ENCODE results near the gene OR2A1.
"Not testable (repeated sequence)": the region's sequence is repeated elsewhere in the genome, so short reads cannot be mapped to it uniquely, and the experiment has no call there.

Gene OR2A1

DNA sequence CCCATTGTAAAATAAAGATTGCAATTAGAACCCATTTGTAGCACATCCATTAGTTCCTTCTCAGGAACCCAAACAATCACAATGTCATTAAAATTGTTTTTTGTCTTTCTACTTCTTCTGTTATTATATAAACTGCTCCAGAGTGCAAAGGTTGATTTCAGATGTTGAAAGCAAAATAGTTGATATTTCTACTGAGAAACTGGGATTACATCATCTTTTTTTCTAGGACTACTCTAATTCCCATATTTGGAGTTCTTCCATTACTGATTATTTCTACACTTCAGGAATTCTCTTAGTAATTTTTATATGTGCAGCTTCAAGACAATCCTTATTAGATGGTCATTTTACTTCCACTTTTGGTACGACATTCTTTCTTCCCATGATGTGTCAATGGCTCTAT, 5.3 kb downstream of the OR2A1 start:
- DNase-seq (ENCODE audit: low read depth); H3K4me3 ChIP-seq (ENCODE audit: control insufficient read depth, low read depth, low read length): not testable (repeated sequence)

DNA sequence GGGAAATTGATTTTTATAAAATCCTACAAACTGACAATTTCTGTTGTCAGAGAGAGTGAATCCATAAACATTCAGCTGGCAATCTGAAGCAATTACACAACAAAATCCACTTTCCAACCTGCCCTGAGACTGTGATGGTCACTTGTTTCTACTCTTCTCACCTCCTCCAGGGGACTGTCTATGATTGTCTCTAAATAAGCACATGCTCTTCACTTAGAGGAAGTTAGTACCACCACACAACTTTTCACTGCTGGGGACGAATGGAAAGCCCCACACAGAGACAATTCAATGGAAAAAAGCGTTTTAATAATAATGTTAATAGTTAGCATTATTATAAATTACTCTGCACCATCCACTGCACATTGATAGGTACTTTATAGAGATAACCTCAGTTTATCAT, 7.3 kb downstream of the OR2A1 start:
- not testable (repeated sequence) for DNase-seq (ENCODE audit: low read depth); H3K4me3 ChIP-seq (ENCODE audit: control insufficient read depth, low read depth, low read length)

DNA sequence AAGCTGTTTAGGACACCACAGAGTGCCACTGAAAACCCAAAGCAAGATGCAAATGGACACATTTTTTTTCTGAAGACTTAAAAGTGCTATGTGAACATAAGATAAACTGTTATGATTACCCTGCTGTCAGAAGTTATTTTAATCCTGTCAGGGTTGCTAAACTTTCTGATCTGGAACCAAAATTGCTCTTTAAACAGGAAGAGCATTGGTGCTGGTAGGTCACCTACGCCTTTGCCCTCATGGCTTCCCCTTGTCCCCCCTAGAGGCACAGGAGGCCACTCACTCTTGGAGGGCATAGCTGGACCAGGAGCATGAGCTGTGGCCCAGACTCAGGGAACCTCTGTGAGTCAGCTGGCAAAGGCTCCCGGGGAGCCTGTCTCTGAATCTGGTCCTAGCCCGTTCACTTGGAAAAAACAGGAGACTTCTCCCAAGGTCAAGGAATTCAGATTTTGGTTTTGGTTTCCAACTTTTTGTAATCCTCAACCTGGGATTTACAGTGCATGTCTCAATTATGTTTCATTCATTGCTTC, 9.5 kb downstream of the OR2A1 start:
- not testable (repeated sequence) for H3K4me3 ChIP-seq (ENCODE audit: control insufficient read depth, low read depth, low read length); DNase-seq (ENCODE audit: low read depth)

DNA sequence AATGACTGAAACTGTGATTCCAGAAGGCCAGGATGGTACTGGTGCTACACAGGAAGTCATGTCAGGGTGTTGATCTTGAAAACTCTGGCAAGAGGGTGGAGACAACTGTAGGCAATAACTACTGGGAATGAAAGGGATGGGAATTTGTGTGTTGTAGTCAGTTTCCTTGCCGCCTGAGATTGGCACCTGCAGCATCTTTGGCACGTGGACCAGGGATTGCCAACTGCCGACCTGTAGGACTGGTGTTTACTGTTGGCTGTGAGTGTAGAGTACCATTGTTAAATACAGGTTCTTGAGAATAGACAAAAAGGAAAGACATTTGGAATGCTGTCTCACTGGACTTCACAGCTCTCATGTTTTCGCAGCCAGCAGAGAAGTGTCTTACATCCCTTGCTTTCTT, 11.1 kb downstream of the OR2A1 start:
- H3K4me3 ChIP-seq (ENCODE audit: control insufficient read depth, low read depth, low read length); DNase-seq (ENCODE audit: low read depth): not testable (repeated sequence)

DNA sequence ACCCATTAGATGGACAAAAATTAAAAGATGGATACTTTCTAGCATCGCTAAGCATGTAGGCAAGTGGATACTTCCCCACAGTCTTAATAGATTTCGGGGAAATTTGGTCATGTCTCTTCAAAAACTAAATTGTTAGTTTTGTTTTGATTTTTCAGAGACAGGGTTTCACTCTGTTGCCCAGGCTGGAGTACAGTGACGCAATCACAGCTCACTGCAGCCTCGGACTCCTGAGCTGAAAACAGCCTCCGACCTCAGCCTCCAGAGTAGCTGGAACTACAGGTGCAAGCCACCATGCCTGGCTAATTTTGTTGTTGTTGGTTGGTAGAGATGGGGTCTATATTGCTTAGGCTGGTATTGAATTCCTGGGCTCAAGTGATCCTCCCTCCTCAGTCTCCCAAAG, 13.6 kb downstream of the OR2A1 start:
- not testable (repeated sequence) for H3K4me3 ChIP-seq (ENCODE audit: control insufficient read depth, low read depth, low read length); DNase-seq (ENCODE audit: low read depth)

DNA sequence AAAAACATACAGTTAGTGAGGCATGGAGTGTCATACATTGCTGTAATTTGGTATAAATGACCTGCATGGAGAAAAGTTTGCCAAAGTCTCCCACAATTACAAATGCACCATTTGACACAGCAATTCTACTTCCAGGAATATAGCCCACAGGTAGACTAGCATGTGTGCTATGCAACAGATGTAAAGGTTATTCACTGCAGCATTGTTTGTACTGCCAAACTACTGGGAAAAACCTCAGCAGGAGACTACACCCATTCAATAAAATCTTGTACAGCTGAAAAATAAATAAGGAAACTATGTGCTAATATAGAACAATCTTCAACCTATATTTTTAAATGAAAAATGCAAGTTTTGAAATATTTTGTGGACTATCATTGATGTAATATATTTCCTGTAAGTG, 17.8 kb downstream of the OR2A1 start:
- DNase-seq (ENCODE audit: low read depth); H3K4me3 ChIP-seq (ENCODE audit: control insufficient read depth, low read depth, low read length): not testable (repeated sequence)

DNA sequence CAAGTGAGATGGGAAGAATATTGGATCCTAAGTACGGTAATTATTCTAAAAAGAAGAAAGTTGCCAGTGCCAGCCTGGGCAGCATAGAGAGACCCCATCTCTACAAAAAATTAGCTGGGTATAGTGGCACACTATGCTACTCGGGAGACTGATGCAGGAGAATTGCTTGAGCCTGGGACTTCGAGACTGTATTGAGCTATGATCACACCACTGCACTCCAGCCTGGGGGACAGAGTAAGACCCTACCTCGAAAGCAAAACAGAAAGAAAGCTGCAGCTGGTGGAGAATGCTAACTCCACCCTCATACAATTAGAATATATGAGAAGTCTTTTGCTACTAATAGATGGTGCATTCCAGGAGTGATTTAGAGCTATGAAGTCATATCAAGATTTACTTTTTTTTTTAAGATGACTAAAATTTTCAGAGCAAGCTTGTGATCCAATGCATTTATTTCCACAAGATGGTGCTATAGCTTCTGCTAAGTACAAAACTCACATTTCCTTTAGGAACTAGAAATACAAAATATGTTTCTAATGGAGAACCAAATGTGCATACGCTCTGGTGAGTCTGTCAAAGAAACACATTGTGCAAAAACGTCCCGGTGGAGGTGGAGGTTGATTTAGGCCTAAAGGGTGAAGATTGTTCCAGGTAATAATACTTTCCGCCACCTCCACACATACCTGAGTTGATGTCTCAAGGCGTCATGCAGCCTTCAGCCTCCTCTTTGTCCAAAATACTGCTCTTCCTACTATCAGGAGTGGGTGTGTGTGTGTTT, 19.2 kb downstream of the OR2A1 start:
- not testable (repeated sequence) for DNase-seq (ENCODE audit: low read depth); H3K4me3 ChIP-seq (ENCODE audit: control insufficient read depth, low read depth, low read length)

DNA sequence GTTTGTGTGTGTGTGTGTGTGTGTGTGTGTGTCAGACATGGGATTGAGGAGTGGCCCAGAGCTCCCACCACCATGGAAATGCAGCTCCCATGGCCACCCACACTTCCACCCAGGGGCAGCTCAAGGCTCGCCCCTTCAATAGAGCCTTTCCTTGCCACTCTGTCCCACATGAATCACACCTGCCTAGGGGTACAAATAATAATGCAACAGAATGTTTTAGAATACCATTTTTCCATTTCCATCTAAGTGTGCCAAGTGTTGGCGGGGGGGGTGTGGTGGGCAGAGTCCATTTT, 19.7 kb downstream of the OR2A1 start:
- not testable (repeated sequence) for DNase-seq (ENCODE audit: low read depth); H3K4me3 ChIP-seq (ENCODE audit: control insufficient read depth, low read depth, low read length)

DNA sequence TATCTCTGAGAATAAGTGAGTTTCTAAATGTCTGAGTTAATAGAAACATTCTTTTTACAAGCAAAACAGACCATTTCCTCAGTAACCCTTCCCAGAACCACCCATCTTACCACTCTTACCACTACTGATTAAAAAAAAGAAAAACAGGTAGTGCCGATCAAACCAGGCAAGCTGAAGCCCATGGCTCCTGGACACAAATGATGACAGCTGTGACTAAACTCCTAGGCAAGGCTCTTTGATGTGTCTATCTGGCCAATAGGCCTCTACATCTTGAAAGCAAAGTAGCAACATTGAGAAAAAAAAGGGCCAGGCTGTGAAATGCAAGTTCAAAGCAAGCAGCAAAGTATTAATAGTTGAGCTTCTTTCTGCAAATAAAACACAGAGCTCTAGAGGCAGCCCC, 36.4 kb downstream of the OR2A1 start:
- not testable (repeated sequence) for DNase-seq (ENCODE audit: low read depth); H3K4me3 ChIP-seq (ENCODE audit: control insufficient read depth, low read depth, low read length)

DNA sequence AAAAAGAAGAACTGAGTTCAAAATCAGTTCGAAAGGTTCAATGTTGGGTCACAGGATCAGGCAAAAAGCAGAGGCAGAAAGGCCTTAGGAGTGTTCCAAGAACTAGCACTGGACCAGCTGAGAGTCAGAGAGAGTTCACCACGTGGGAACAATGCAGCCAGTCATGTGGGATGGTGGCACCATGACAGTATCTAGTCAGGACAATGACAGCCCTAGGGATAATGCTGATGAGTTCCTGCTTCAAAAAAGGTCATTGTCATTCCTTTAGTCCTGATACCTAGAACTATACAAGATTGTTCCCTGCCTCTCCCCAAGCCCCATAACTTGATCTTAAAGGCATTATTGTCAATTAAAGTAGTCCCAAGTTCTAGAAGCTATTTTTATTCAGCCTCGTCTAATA, 39.4 kb downstream of the OR2A1 start:
- not testable (repeated sequence) for DNase-seq (ENCODE audit: low read depth)

DNA sequence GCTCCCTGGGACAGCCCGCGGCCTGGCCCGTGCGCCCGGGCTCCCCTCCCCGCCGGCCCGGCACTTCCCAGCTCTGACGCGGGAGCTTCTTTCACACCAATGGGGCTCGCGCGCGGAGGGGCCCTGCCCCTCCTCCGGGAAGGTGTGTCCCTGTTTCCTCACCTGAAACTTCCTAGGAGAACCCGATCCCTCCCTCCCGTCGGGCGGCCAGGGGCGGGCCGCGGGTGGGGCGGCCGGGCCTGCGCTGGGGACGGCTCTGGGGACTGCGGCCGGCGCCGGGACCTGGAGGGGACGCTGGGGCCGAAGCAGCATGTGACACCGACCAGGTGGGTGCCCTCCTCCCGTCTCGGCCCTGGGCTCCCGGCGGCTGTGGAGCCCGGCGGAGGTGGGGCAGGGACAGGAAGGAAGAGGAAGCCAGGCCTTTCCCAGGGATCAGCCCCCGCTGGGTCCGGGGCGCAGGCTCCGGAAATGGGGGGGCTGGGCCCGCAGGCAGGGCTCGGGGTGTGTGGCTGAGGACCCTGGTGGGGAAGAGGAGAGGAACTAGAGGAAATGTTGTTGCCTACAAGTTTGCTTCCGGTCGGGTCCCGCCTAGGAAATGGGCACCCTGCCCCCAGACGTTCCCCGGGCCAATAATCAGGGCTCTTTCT, 43.1 kb downstream of the OR2A1 start, which contains the start of gene ARHGEF5:
Gene ARHGEF5 (plus strand): TSS at position 227 of the 647 bp plus-strand sequence. CDS start 7,268 bp downstream, outside the sequence.
- H3K4me3 ChIP-seq (ENCODE audit: control insufficient read depth, low read depth, low read length), result not testable (repeated sequence)

More for the DNA sequence above, 39.4 kb downstream of the OR2A1 start:
- H3K4me3 ChIP-seq (ENCODE audit: control insufficient read depth, low read depth, low read length), result not testable (repeated sequence)

DNA sequence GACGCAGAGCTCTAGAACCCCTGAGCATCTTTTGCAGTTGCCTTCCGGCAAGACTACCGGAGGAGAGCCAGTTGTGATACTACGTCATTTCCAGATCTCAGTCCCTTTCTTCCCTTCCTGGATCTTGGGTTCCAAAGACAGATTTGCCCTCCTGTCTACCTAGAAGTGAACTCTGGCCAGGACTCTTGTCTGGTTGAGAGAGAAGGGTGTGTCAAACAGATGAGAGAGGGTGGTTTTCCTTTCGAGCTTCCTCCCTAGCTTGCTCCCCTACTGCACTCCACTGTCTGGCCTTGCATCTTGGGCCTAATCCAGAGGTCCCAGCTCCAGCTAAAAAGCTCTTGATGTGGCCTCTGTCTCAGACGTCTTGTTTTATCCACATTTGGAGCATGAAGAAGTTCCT, 44.0 kb downstream of the OR2A1 start:
- H3K4me3 ChIP-seq (ENCODE audit: control insufficient read depth, low read depth, low read length); DNase-seq (ENCODE audit: low read depth): not testable (repeated sequence)

More for the DNA sequence above, 43.1 kb downstream of the OR2A1 start, which contains the start of gene ARHGEF5:
- not testable (repeated sequence) for DNase-seq (ENCODE audit: low read depth)

DNA sequence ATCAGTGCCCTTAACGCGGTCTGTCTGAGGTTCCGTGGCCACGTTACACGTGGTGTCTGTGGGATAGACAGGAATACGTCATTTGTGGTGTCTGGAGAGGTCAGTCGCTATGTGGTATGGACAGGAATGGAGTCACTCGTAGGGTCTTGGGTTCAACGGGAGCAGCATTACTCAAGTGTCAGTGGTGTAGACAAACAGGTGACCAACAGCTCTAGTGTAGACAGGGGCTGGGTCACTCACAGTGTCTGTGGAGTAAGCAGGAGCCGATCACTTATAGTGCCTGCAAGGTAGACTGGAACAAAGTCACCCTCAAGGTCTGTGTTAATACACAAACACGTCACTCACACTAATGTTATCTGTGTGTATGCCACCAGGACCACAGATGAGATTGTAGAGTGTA, 44.6 kb downstream of the OR2A1 start:
- DNase-seq (ENCODE audit: low read depth); H3K4me3 ChIP-seq (ENCODE audit: control insufficient read depth, low read depth, low read length): not testable (repeated sequence)

DNA sequence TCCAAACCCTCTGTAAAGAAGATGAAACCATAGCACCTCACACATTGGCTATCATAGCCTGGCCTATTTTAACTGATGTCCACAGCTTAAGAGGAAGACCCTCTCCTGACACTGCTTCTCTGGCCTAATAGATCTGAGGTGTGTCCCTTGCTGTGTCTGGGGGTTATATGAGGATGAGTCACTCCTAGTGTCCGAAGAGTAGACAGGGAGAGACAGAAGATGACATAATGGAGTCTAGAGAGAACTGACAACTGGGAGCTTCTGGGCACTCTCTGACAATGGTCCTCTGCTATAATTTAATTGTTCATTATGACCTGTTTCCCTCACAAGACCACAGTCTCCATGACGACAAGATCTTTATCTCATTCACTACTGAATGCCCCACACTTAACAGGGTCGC, 49.8 kb downstream of the OR2A1 start:
- H3K4me3 ChIP-seq (ENCODE audit: control insufficient read depth, low read depth, low read length); DNase-seq (ENCODE audit: low read depth): not testable (repeated sequence)

DNA sequence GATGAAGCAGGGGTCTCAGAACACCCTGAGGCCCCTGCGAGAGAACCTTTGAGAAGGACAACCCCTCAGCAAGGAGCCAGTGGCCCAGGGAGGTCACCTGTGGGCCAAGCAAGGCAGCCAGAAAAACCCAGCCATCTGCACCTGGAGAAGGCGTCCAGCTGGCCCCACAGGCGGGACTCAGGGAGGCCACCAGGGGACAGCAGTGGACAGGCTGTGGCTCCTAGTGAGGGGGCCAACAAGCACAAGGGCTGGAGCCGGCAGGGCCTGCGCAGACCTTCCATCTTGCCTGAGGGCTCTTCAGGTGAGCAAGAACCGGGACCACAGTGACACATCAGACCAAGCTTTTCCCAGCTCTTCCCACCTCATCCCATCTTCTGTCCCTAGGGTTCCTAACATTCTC, 53.3 kb downstream of the OR2A1 start:
- not testable (repeated sequence) for H3K4me3 ChIP-seq (ENCODE audit: control insufficient read depth, low read depth, low read length); DNase-seq (ENCODE audit: low read depth)

DNA sequence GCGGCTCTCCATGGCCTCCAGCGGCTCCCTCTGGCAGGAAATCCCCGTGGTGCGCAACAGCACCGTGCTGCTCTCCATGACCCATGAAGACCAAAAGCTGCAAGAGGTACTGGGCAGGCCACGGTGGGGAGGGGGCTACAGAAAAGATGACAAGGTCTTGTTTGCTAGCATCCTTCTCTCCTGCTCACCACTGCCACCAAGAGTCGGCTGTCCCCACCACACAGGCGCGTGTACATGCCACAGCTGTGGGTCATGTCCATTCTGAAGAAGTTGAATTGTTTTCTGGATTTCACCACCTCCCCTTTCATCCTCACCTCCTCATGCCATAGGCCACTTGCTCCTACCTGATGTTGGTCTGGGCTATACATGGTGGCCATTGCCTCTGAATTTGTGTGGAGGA, 55.0 kb downstream of the OR2A1 start:
- not testable (repeated sequence) for DNase-seq (ENCODE audit: low read depth); H3K4me3 ChIP-seq (ENCODE audit: control insufficient read depth, low read depth, low read length)

DNA sequence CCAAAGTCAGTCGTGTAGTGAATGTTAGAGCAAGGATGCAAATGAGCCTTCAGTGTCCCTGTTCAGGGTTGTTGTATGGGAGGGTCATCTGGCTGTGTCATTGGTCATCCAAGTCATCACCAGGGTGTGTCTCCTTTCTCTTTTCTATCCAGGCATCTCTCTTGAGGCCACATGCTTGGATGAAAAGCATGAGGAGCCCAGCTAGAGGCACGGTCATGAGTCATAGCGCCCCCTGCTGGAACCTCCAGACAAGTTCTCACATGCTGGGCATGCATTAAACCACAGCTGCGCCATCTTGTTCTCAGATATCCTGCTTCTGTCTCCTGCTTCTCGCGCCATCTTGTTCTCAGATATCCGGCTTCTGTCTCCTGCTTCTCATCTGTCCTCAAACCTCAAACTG, 57.0 kb downstream of the OR2A1 start:
- not testable (repeated sequence) for H3K4me3 ChIP-seq (ENCODE audit: control insufficient read depth, low read depth, low read length); DNase-seq (ENCODE audit: low read depth)

Data from fibroblast of mammary gland (primary cell).